ENCODE data around the gene DPP10.

DPP10 gene

DNA sequence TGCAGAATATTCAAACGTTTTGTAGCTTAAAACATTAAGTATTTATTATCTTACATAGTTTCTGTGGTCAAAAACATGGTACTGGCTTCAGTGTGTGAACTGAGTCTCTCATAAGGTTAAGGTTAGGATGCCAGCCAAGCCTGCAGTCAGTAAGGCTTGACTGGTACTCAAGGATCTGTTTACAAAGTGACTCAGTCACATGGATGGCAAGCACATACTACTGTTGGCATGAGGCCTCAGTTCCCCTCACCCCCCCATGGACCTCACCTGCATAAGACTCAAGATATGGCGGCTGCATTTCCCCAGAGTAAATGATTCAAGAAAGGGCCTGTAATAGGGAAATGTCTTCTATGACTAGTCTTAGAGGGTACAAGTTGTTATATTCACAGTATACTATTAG is 1167.5 kb downstream of the DPP10 start:
- no peaks in the 10 kb centered on the region for H3K9me2 ChIP-seq (replicated peaks; ENCODE audit: low read depth, low read length)

GRCh38 chr2:115610888-115611287 is 1168.4 kb downstream of the DPP10 start:
- TF ChIP-seq, protein P1, sequence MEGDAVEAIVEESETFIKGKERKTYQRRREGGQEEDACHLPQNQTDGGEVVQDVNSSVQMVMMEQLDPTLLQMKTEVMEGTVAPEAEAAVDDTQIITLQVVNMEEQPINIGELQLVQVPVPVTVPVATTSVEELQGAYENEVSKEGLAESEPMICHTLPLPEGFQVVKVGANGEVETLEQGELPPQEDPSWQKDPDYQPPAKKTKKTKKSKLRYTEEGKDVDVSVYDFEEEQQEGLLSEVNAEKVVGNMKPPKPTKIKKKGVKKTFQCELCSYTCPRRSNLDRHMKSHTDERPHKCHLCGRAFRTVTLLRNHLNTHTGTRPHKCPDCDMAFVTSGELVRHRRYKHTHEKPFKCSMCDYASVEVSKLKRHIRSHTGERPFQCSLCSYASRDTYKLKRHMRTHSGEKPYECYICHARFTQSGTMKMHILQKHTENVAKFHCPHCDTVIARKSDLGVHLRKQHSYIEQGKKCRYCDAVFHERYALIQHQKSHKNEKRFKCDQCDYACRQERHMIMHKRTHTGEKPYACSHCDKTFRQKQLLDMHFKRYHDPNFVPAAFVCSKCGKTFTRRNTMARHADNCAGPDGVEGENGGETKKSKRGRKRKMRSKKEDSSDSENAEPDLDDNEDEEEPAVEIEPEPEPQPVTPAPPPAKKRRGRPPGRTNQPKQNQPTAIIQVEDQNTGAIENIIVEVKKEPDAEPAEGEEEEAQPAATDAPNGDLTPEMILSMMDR (conservative IDR thresholded peaks at IDR 0.05; ENCODE audit: low read length): no peak
- TF ChIP-seq EZH2phosphoT487 (IDR thresholded peaks at IDR 0.05; ENCODE audit: borderline replicate concordance): no peak
- Histone ChIP-seq H3K9me2 (replicated peaks; ENCODE audit: low read depth, low read length) (no peaks in the 10 kb centered on the region), H3K9ac (ENCODE audit: low read depth, low read length, poor library complexity, severe bottlenecking) (no peak overlapping the region), H3K4me1 (ENCODE audit: insufficient read depth, low read length, poor library complexity, severe bottlenecking) (no peaks in the 10 kb centered on the region), H3K36me3 (ENCODE audit: insufficient read depth, low read length) (no peaks in the 10 kb centered on the region), H3K4me3 (ENCODE audit: low read length, poor library complexity, severe bottlenecking) (no peak overlapping the region), H3K4me2 (ENCODE audit: low read depth, low read length, poor library complexity, severe bottlenecking) (no peak overlapping the region), H4K20me1 (ENCODE audit: insufficient read depth, low read length, poor library complexity, severe bottlenecking) (no peaks in the 10 kb centered on the region), H3F3A (ENCODE audit: low read depth) (no peaks in the 10 kb centered on the region), H3K27me3 (ENCODE audit: insufficient read depth, low read length, poor library complexity, severe bottlenecking) (no peaks in the 10 kb centered on the region), H3K79me2 (ENCODE audit: insufficient read depth, low read length) (no peaks in the 10 kb centered on the region), H3K9me3 (ENCODE audit: insufficient read depth, low read depth, low read length) (no peaks in the 10 kb centered on the region), H2AFZ (ENCODE audit: low read length) (no peak overlapping the region)

More for the DNA sequence above, 1167.5 kb downstream of the DPP10 start:
- Histone ChIP-seq H3K4me3 (ENCODE audit: low read length, poor library complexity, severe bottlenecking) (no peak overlapping the region), H4K20me1 (ENCODE audit: insufficient read depth, low read length, poor library complexity, severe bottlenecking) (no peaks in the 10 kb centered on the region), H3F3A (ENCODE audit: low read depth) (no peaks in the 10 kb centered on the region), H3K4me2 (ENCODE audit: low read depth, low read length, poor library complexity, severe bottlenecking) (no peak overlapping the region), H3K27me3 (ENCODE audit: insufficient read depth, low read length, poor library complexity, severe bottlenecking) (no peaks in the 10 kb centered on the region), H2AFZ (ENCODE audit: low read length) (no peak overlapping the region), H3K79me2 (ENCODE audit: insufficient read depth, low read length) (no peaks in the 10 kb centered on the region), H3K4me1 (ENCODE audit: insufficient read depth, low read length, poor library complexity, severe bottlenecking) (no peaks in the 10 kb centered on the region), H3K9ac (ENCODE audit: low read depth, low read length, poor library complexity, severe bottlenecking) (no peak overlapping the region), H3K9me3 (ENCODE audit: insufficient read depth, low read depth, low read length) (no peaks in the 10 kb centered on the region), H3K36me3 (ENCODE audit: insufficient read depth, low read length) (no peaks in the 10 kb centered on the region)
- TF ChIP-seq, protein P1 (conservative IDR thresholded peaks at IDR 0.05; ENCODE audit: low read length): no peak
- no peak for TF ChIP-seq EZH2phosphoT487 (IDR thresholded peaks at IDR 0.05; ENCODE audit: borderline replicate concordance)

GRCh38 chr2:115624332-115624731 is 1181.9 kb downstream of the DPP10 start:
- H2AFZ ChIP-seq (ENCODE audit: low read length): no peak overlapping the region
- H3K4me2 ChIP-seq (ENCODE audit: low read depth, low read length, poor library complexity, severe bottlenecking): no peak overlapping the region
- TF ChIP-seq, protein P1 (conservative IDR thresholded peaks at IDR 0.05; ENCODE audit: low read length): no peak
- no peak for TF ChIP-seq EZH2phosphoT487 (IDR thresholded peaks at IDR 0.05; ENCODE audit: borderline replicate concordance)
- H3K4me3 ChIP-seq (ENCODE audit: low read length, poor library complexity, severe bottlenecking): no peak overlapping the region
- no peaks in the 10 kb centered on the region for H3K79me2 ChIP-seq (ENCODE audit: insufficient read depth, low read length)
- H3F3A ChIP-seq (ENCODE audit: low read depth): no peaks in the 10 kb centered on the region
- H3K27me3 ChIP-seq (ENCODE audit: insufficient read depth, low read length, poor library complexity, severe bottlenecking): no peaks in the 10 kb centered on the region
- no peaks in the 10 kb centered on the region for H3K9me2 ChIP-seq (replicated peaks; ENCODE audit: low read depth, low read length)
- H3K4me1 ChIP-seq (ENCODE audit: insufficient read depth, low read length, poor library complexity, severe bottlenecking): no peaks in the 10 kb centered on the region
- H3K36me3 ChIP-seq (ENCODE audit: insufficient read depth, low read length): no peaks in the 10 kb centered on the region
- no peaks in the 10 kb centered on the region for H4K20me1 ChIP-seq (ENCODE audit: insufficient read depth, low read length, poor library complexity, severe bottlenecking)
- no peak overlapping the region for H3K9ac ChIP-seq (ENCODE audit: low read depth, low read length, poor library complexity, severe bottlenecking)
- no peaks in the 10 kb centered on the region for H3K9me3 ChIP-seq (ENCODE audit: insufficient read depth, low read depth, low read length)
